HG03196 (cell line): ENCODE measurements around the gene AHSG.
"Not testable (repeated sequence)": the region's sequence is repeated elsewhere in the genome, so short reads cannot be mapped to it uniquely, and the experiment has no call there.

Experiments
- ATAC-seq: cut with Tn5 transposase; IDR thresholded peaks from one replicate; pipeline ENCODE4 v1.9.1; 2021; ENCODE audit not compliant: unreplicated experiment

AHSG gene

GRCh38 chr3:186617036-186617946 lies 4.4 kb downstream of the AHSG start:
- ATAC-seq = peak; percentile 95

DNA sequence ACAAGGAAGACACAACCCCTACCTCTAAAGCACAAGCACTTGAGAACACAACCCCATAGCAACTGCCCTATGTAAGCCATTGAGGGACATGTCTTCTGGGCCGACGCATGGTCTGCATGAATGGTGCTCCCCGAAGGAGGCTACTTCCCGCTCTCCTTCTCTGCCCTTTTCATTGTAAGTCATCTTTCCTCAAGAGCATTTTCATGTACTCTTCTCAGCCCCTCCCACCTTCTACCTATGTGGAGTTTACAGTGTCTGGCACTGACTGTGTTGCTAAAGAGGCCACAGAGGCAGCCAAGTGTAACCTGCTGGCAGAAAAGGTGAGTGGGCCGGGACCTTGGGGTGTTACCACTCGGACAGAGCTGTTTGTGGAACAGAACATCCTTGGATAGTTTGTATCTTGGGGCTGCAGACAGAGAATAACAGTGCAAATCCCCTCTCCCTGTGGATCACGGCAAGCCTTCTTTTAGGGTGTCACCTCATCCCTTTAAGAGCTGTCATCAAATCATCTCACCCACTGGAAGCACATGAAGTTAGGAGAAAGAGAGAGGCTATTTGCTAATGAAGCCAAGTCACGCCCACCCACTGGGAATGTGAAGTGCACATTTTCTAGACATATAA lies 5.6 kb downstream of the AHSG start:
- no peak for ATAC-seq

DNA sequence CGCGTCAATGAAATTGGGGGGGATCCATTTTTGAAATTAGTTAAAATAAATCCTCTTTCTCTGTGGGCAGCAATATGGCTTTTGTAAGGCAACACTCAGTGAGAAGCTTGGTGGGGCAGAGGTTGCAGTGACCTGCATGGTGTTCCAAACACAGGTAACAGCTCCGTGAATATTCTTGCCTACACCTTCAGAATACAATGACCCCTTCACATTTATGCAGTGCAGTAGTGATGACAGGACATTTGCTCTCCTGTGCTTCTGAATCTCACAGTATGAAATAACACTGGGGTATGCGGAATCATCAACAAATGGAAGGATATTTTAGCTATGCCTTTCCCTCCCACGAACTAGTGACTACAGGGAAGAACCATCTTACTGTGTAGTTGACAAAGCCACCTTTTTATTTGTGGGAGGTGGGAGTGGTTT lies 6.9 kb downstream of the AHSG start:
- ATAC-seq = no peak

DNA sequence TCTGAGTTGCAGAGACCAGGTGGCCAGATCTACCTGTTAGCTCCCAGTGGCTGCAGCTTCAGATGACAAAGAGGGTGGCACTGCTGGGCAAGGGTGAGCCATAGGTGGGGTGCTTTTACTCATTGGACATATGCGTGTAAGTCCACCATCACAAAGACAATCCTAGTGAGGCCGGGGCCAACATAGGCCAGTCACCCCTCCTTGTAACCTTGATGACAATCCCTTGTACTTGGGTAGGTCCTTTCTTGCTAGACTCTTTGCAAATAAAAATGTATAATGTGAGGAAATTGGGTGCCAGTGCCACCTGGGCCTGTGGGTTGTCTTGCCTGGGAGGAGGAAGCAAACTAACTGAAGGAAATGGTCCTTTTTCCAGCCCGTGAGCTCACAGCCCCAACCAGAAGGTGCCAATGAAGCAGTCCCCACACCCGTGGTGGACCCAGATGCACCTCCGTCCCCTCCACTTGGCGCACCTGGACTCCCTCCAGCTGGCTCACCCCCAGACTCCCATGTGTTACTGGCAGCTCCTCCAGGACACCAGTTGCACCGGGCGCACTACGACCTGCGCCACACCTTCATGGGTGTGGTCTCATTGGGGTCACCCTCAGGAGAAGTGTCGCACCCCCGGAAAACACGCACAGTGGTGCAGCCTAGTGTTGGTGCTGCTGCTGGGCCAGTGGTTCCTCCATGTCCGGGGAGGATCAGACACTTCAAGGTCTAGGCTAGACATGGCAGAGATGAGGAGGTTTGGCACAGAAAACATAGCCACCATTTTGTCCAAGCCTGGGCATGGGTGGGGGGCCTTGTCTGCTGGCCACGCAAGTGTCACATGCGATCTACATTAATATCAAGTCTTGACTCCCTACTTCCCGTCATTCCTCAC lies 7.6 kb downstream of the AHSG start:
- no peak for ATAC-seq

GRCh38 chr3:186621894-186622650 lies 9.2 kb downstream of the AHSG start:
- no peak for ATAC-seq

GRCh38 chr3:186622651-186623310 lies 9.9 kb downstream of the AHSG start:
- ATAC-seq = no peak

GRCh38 chr3:186624598-186624997 lies 11.7 kb downstream of the AHSG start:
- ATAC-seq = no peak

DNA sequence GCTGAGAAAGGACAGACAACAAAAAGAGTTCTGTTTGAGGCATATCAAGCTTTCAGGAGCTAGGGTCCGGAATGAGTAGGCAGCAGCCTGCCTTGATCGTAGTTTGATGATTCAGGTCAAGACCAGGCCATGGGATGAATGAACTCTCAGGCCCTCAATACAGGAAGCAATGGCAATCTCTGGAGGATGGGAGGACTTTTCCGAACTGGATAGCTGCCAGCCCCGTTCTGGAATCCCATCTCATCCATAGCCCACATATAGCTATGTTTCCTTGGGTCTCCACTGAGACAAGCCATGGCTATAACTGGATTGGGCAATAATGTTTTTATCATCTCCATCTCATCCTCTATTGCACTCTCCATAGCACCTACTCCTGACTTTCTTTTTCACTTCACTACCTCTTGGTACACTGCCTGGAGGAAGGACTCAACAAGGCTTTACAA lies 12.8 kb downstream of the AHSG start:
- no peak for ATAC-seq

- ATAC-seq = no peak
These were observed 13.5 kb downstream of the AHSG start for GRCh38 chr3:186626254-186626847.

- ATAC-seq = no peak
These were observed 15.1 kb downstream of the AHSG start for GRCh38 chr3:186627852-186628414.

- no peak for ATAC-seq
These were observed 15.9 kb downstream of the AHSG start for GRCh38 chr3:186628756-186629155.

- ATAC-seq = no peak
These were observed 18.2 kb downstream of the AHSG start for GRCh38 chr3:186630950-186631641.

DNA sequence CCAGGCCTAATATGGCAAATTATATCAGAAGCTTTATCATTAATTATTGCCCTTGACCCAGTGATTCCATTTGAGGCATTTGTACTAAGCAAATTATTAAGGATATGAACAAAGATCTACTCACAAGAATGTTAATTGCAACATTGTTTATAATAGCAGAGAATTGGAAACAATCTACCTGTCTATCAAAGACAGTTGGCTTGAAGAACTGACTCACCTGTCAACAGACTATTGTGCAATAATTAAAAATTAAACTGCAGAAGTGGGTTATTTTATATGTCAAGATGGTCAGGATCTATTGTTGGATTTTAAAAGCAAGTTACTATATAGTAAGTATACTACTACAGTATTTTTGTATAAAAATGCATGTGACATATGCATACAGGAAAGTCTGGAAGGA lies 20.6 kb downstream of the AHSG start:
- ATAC-seq = no peak

GRCh38 chr3:186634207-186634606 lies 21.3 kb downstream of the AHSG start:
- not testable (repeated sequence) for ATAC-seq

DNA sequence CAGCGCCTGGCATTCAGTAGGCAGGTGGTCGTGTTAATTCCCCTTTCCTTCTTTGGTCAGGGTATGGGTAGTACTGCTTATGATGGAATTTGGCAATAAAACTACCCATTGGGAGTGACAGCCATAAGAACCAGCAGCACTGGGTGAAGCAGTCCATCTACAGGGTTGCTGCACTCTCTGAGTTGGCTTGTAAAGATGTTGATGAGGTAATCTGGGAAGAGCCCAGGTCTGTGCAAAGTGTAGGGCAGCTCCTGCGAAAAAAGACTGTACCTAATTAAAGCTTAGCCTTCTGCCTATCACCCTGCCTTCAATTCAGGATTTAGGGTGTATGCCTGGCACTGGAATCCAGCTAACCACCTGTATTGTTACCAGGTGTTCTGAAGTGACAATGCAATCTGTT lies 22.7 kb downstream of the AHSG start:
- no peak for ATAC-seq

- no peak for ATAC-seq
These were observed 23.7 kb downstream of the AHSG start for GRCh38 chr3:186636536-186636935.

- ATAC-seq = no peak
These were observed 24.8 kb downstream of the AHSG start for GRCh38 chr3:186637686-186638085.

GRCh38 chr3:186638259-186638658 lies 25.4 kb downstream of the AHSG start:
- no peak for ATAC-seq
